Tibial artery (tissue), 4 donors: Measurements from ENCODE around the gene LIMS2.

Experiments used
- DNase-seq, 2 donors: peaks; one replicate each; pipeline ENCODE4 v3.0.0-alpha.2; 2019
- H3K27ac ChIP-seq, 2 donors: fragments of 200-600 bp; sonication (generic) in 1 of 2; 1 replicate in 1 of 2; 2 replicates in 1 of 2; pipeline ENCODE4 v1.5.1; 2018 to 2019; ENCODE audit warnings: mild to moderate bottlenecking in 1 of 2
- H3K27me3 ChIP-seq, 2 donors: fragments of 200-600 bp; sonication (generic) in 1 of 2; one replicate each; pipeline versions ENCODE4 v1.5.1 to v1.6.0; 2016 to 2019
- H3K36me3 ChIP-seq, 3 donors: fragments of 200-600 bp; sonication (generic) in 2 of 3; one replicate each; pipeline ENCODE4 v1.5.1; 2016 to 2019; ENCODE audit warnings: mild to moderate bottlenecking in 2 of 3
- H3K4me1 ChIP-seq, 4 donors: fragments of 200-600 bp; sonication (generic) in 2 of 4; 1 replicate in 3 of 4; 2 replicates in 1 of 4; pipeline ENCODE4 v1.5.1; 2016 to 2019
- H3K4me3 ChIP-seq, 2 donors: fragments of 200-600 bp; sonication (generic) in 1 of 2; 1 replicate in 1 of 2; 2 replicates in 1 of 2; pipeline ENCODE4 v1.5.1; 2018 to 2019; ENCODE audit warnings: mild to moderate bottlenecking in 2 of 2
- H3K9me3 ChIP-seq, 3 donors: fragments of 200-600 bp; sonication (generic) in 1 of 3; one replicate each; pipeline ENCODE4 v1.5.1; 2016 to 2019
- CTCF ChIP-seq, 2 experiments: fragments of 200-600 bp in 1 of 2; fragments of 450-650 bp in 1 of 2; IDR thresholded peaks; one replicate each; pipeline ENCODE4 v1.5.1; 2017 to 2019; ENCODE audit warnings: antibody characterized with exemption in 2 of 2, mild to moderate bottlenecking in 1 of 2, moderate library complexity in 1 of 2
- intact Hi-C: fragments of 100-400 bp; cut with DNase I; formaldehyde crosslinking; loops from one replicate; pipeline ENCODE4 v1.15.0; 2023; ENCODE audit warnings: low total_unique reads

The LIMS2 gene

GRCh38 chr2:127615511-127616166 lies 59.7 kb downstream of the LIMS2 start:
- Histone ChIP-seq H3K36me3 (no peaks in the 10 kb centered on the region), H3K27ac (no peak overlapping the region), H3K4me3 (no peak overlapping the region), H3K4me1 (no peaks in the 10 kb centered on the region), H3K27me3 (no peaks in the 10 kb centered on the region), H3K9me3 (peaks cover 0 to 30% (median 15%) of the 10 kb centered on the region in 3 donors)
- intact Hi-C loops = no loop called here
- no peak for TF ChIP-seq CTCF (IDR thresholded peaks at IDR 0.05)
- no peak for DNase-seq

GRCh38 chr2:127614731-127615130 lies 60.6 kb downstream of the LIMS2 start:
- peaks cover 0 to 30% (median 15%) of the 10 kb centered on the region in 3 donors for H3K9me3 ChIP-seq
- no peaks in the 10 kb centered on the region for H3K36me3 ChIP-seq
- no peak overlapping the region for H3K4me3 ChIP-seq
- TF ChIP-seq CTCF (IDR thresholded peaks at IDR 0.05) = no peak
- intact Hi-C loops = no loop called here
- DNase-seq = no peak
- H3K4me1 ChIP-seq = no peaks in the 10 kb centered on the region
- H3K27me3 ChIP-seq = no peaks in the 10 kb centered on the region
- H3K27ac ChIP-seq = no peak overlapping the region

GRCh38 chr2:127614246-127614645 lies 61.1 kb downstream of the LIMS2 start:
- Histone ChIP-seq H3K27me3 (no peaks in the 10 kb centered on the region), H3K4me1 (no peaks in the 10 kb centered on the region), H3K9me3 (peaks cover 0 to 30% (median 15%) of the 10 kb centered on the region in 3 donors), H3K27ac (no peak overlapping the region), H3K36me3 (no peaks in the 10 kb centered on the region), H3K4me3 (no peak overlapping the region)
- intact Hi-C loops = no loop called here
- DNase-seq = no peak
- TF ChIP-seq CTCF (IDR thresholded peaks at IDR 0.05) = no peak

- no peaks in the 10 kb centered on the region for H3K36me3 ChIP-seq
- peaks cover 0 to 30% (median 15%) of the 10 kb centered on the region in 3 donors for H3K9me3 ChIP-seq
- peak in 1 of 2 donors; percentile 44 for DNase-seq
- no peaks in the 10 kb centered on the region for H3K27me3 ChIP-seq
- no peak for TF ChIP-seq CTCF (IDR thresholded peaks at IDR 0.05)
- H3K4me3 ChIP-seq = no peak overlapping the region
- H3K4me1 ChIP-seq = no peaks in the 10 kb centered on the region
- H3K27ac ChIP-seq = no peak overlapping the region
- intact Hi-C loops = no loop called here
Observed at GRCh38 chr2:127612111-127612822, 63.1 kb downstream of the LIMS2 start.

GRCh38 chr2:127611076-127611925 lies 64.0 kb downstream of the LIMS2 start:
- no peak overlapping the region for H3K27ac ChIP-seq
- no peaks in the 10 kb centered on the region for H3K27me3 ChIP-seq
- intact Hi-C loops = no loop called here
- no peak overlapping the region for H3K4me3 ChIP-seq
- no peaks in the 10 kb centered on the region for H3K36me3 ChIP-seq
- H3K9me3 ChIP-seq = peaks cover 0 to 30% (median 15%) of the 10 kb centered on the region in 3 donors
- no peaks in the 10 kb centered on the region for H3K4me1 ChIP-seq
- DNase-seq = peak in 1 of 2 donors; percentile 52
- no peak for TF ChIP-seq CTCF (IDR thresholded peaks at IDR 0.05)
